ENCODE data around the gene CAMTA2.

Gene CAMTA2

GRCh38 chr17:4998732-4999429 lies 11.4 kb upstream of the CAMTA2 start:
- intact Hi-C loops (cut with DNase I; ENCODE audit: low total_unique reads), result loop anchor here (5.0 kb wide), 1 partner anchor 52 kb away; the partner anchor contains the start of gene PFN1
- peak in 1 of 2 donors; percentile 20 for DNase-seq
- H3K27me3 ChIP-seq, result no peaks in the 10 kb centered on the region
- peaks cover 0 to 37% (median 31%) of the 10 kb centered on the region in 4 donors for H3K4me1 ChIP-seq
- TF ChIP-seq, protein P1, sequence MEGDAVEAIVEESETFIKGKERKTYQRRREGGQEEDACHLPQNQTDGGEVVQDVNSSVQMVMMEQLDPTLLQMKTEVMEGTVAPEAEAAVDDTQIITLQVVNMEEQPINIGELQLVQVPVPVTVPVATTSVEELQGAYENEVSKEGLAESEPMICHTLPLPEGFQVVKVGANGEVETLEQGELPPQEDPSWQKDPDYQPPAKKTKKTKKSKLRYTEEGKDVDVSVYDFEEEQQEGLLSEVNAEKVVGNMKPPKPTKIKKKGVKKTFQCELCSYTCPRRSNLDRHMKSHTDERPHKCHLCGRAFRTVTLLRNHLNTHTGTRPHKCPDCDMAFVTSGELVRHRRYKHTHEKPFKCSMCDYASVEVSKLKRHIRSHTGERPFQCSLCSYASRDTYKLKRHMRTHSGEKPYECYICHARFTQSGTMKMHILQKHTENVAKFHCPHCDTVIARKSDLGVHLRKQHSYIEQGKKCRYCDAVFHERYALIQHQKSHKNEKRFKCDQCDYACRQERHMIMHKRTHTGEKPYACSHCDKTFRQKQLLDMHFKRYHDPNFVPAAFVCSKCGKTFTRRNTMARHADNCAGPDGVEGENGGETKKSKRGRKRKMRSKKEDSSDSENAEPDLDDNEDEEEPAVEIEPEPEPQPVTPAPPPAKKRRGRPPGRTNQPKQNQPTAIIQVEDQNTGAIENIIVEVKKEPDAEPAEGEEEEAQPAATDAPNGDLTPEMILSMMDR (IDR thresholded peaks at IDR 0.05), result no peak
- H3K9me3 ChIP-seq, result no peaks in the 10 kb centered on the region
- H3K27ac ChIP-seq, result peak overlapping the region; percentile 94 to 97
- H3K36me3 ChIP-seq, result peaks cover 28 to 32% (median 31%) of the 10 kb centered on the region in 3 donors
- peak overlapping the region; percentile 85 to 100 for H3K4me3 ChIP-seq

DNA sequence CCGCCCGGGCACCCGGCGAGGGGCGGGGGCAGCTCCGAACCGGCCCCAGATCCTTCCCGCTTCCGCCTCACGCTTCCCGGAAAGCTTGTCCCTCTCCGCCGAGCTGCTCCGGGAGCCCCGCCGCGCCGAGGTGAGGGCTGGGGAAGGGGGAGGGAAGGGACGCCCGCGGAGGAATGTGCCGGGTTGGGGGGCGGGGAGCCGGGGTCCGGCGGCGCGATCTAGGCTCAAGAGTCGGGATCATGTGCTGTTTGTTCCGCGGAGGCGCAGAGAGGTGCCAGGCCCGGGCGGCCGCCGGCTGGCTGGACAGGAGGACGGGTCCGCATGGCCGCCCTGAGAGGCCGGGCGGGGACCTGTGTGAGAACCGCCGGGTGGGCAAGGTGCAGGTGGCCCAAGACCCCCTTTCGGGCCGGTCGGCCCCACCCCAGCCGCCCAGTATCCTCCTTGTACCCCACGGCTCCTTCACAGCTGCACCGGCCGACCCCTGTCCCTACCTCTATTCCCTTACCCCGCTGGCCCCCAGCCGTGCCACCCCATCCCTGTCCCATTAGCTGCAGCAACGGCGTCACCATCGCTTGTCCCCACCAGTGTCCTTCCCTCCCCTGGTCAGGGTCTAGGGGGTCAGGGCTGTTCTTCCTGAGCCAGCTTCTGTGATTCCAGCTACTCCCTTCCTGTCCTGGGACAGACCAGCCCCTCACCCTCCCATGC lies 10.7 kb upstream of the CAMTA2 start:
- peak overlapping the region; percentile 94 to 97 for H3K27ac ChIP-seq
- no peaks in the 10 kb centered on the region for H3K9me3 ChIP-seq
- TF ChIP-seq, protein P1 (IDR thresholded peaks at IDR 0.05), result no peak
- H3K4me3 ChIP-seq, result peak overlapping the region; percentile 85 to 100
- DNase-seq, result peak; percentile 43 to 73
- H3K36me3 ChIP-seq, result peaks cover 21 to 25% (median 24%) of the 10 kb centered on the region in 3 donors
- peaks cover 0 to 37% (median 31%) of the 10 kb centered on the region in 4 donors for H3K4me1 ChIP-seq
- H3K27me3 ChIP-seq, result no peaks in the 10 kb centered on the region
- intact Hi-C loops (cut with DNase I; ENCODE audit: low total_unique reads), result loop anchor here (5.0 kb wide), 1 partner anchor 51 kb away; the partner anchor contains the start of gene PFN1

- peak within 1 kb of the TSS; percentile 85 to 100 for H3K4me3 ChIP-seq
- intact Hi-C loops (cut with DNase I; ENCODE audit: low total_unique reads), result loop anchor here (1.0 to 5.0 kb wide), 2 partner anchors 30 to 50 kb away; partner anchors contain the start of genes PFN1 and SPAG7
- H3K4me1 ChIP-seq, result peaks cover 0 to 37% (median 31%) of the 10 kb centered on the region in 4 donors
- H3K27me3 ChIP-seq, result no peaks in the 10 kb centered on the region
- H3K9me3 ChIP-seq, result no peaks in the 10 kb centered on the region
- peaks cover 14 to 18% (median 17%) of the 10 kb centered on the region in 3 donors for H3K36me3 ChIP-seq
- TF ChIP-seq, protein P1 (IDR thresholded peaks at IDR 0.05), result peak; percentile 24 to 43
- H3K27ac ChIP-seq, result peak within 1 kb of the TSS; percentile 94 to 97
- DNase-seq, result peak; percentile 90 to 96
Measured at GRCh38 chr17:4997302-4998026, 10.0 kb upstream of the CAMTA2 start, which contains the start of the genes INCA1 and KIF1C. TSS of gene INCA1 (minus strand) at chr17:4997522. CDS start at chr17:4994437, 3,085 bp downstream. TSS of gene KIF1C (plus strand) at chr17:4997950. CDS start at chr17:5000247, 2,297 bp downstream.

DNA sequence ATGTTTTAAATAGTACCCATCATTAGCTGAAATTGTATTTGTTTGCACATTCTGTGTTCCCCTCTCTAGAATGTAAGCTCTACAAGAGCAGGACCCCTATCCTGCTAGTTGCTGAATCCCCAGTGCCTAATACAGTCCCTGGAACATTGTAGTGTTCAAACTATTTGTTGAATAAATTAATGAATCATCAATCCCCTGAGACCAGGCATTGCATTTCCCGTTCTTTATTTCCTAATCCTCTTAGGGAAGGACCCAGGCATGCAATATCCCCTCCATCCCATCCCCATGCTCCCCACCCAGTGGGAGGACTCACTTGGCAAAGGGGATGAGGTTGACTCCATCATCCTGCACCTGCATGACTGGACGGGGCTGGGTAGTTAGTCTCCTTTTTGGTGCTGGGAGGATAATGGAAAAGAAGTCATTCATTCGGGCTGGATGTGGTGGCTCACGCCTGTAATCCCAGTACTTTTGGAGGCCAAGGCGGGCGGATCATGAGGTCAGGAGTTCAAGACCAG lies 6.7 kb upstream of the CAMTA2 start:
- Histone ChIP-seq H3K27me3 (no peaks in the 10 kb centered on the region), H3K4me1 (peaks cover 0 to 16% (median 14%) of the 10 kb centered on the region in 4 donors), H3K36me3 (no peaks in the 10 kb centered on the region), H3K27ac (no peak overlapping the region), H3K4me3 (no peak overlapping the region), H3K9me3 (no peaks in the 10 kb centered on the region)
- TF ChIP-seq, protein P1 (IDR thresholded peaks at IDR 0.05), result no peak
- no peak for DNase-seq
- intact Hi-C loops (cut with DNase I; ENCODE audit: low total_unique reads), result no loop called here
